K562 (cell line): ENCODE measurements around the gene UGT1A5. TPM values are rescaled to one million over a fixed set of nuclear protein-coding genes. Genes with fewer than 3 reads are reported as not detected.

Experiments
- ATAC-seq: fragments of 200-7000 bp; cut with Tn5 transposase; 3 replicates; pipeline ENCODE4 v1.9.1; 2020; ENCODE audit warnings: moderate library complexity
- BruUV-seq: library from RNA; stranded (reverse); fragments of 400-500 nt; replicated peaks from 2 replicates; lab custom pipeline; 2021; lab: Mats Ljungman, UMichigan
- CTCF ChIA-PET: fragments of 300-600 bp; formaldehyde crosslinking; extraction: SDS; loops from one replicate; lab custom pipeline; 2021; ENCODE audit warnings: low intra/inter-chr PET ratio; lab: Yijun Ruan, JAX
- POLR2A ChIA-PET: fragments of 300-600, 350-650 bp; sonication (Branson Sonifier 250); formaldehyde crosslinking; extraction: SDS; loops from one replicate; lab custom pipeline; 2021; ENCODE audit warnings: antibody characterized with exemption, inconsistent platforms; lab: Yijun Ruan, JAX
- DNase-seq, 4 experiments: peaks; one replicate each; pipeline versions ENCODE4 v3.0.0 to v3.0.0-alpha.2; 2011 to 2018; ENCODE audit warnings: low spot score in 3 of 4, mixed read lengths in 3 of 4; ENCODE audit errors: extremely low read depth in 1 of 4
- FAIRE-seq: peaks from 2 replicates; lab custom pipeline; 2011; peaks lifted over from hg19 to GRCh38; lab: Jason Lieb, UNC
- H2AFZ ChIP-seq: 2 replicates; pipeline ENCODE4 v1.6.0; 2011; ENCODE audit warnings: low read depth, low read length, control low read depth, inconsistent platforms
- H3K27ac ChIP-seq: fragments of 200-600 bp; 3 replicates; pipeline ENCODE4 v1.8.0; 2011; ENCODE audit warnings: low read depth, mild to moderate bottlenecking, control low read depth, inconsistent platforms, low read length, moderate library complexity, mixed read lengths; ENCODE audit errors: extremely low read depth
- H3K27me3 ChIP-seq, 2 experiments: fragments of 300-600 bp in 1 of 2; 2 replicates in 1 of 2; 3 replicates in 1 of 2; pipeline versions ENCODE4 v1.6.0 to v1.8.0; 2011; ENCODE audit warnings: inconsistent platforms in 2 of 2, low read length in 2 of 2, mild to moderate bottlenecking in 1 of 2, mixed read lengths in 1 of 2, moderate library complexity in 1 of 2; ENCODE audit not compliant: control insufficient read depth in 2 of 2, insufficient read depth in 2 of 2
- H3K36me3 ChIP-seq: fragments of 300-600 bp; 3 replicates; pipeline ENCODE4 v1.8.0; 2011; ENCODE audit warnings: mild to moderate bottlenecking, low read length, inconsistent platforms; ENCODE audit not compliant: control insufficient read depth, insufficient read depth
- H3K4me1 ChIP-seq, 2 experiments: fragments of 200-600 bp in 1 of 2; replicated peaks in 1 of 2; 2 replicates in 1 of 2; 3 replicates in 1 of 2; pipeline versions ENCODE4 v1.5.1 to v1.8.0; 2011; ENCODE audit warnings: inconsistent platforms in 2 of 2, low read length in 2 of 2, mild to moderate bottlenecking in 1 of 2, mixed read lengths in 1 of 2, moderate library complexity in 1 of 2; ENCODE audit not compliant: control insufficient read depth in 2 of 2, insufficient read depth in 2 of 2
- H3K4me2 ChIP-seq: 2 replicates; pipeline ENCODE4 v1.6.1; 2011; ENCODE audit warnings: low read length, control low read depth, inconsistent platforms, mixed read lengths; ENCODE audit not compliant: insufficient read depth
- H3K4me3 ChIP-seq: fragments of 200-600 bp; sonication (generic), shearing (Covaris generic); 2 replicates; pipeline ENCODE4 v1.5.1; 2016; ENCODE audit warnings: control low read depth, inconsistent platforms
- H3K79me2 ChIP-seq: fragments of 200-600 bp; 3 replicates; pipeline ENCODE4 v1.8.0; 2011; ENCODE audit warnings: low read length, inconsistent platforms; ENCODE audit not compliant: control insufficient read depth, insufficient read depth
- H3K9ac ChIP-seq, 2 experiments: 2 replicates each; pipeline versions ENCODE4 v1.6.0 to v1.6.1; 2011; ENCODE audit warnings: low read depth in 2 of 2, low read length in 2 of 2, control low read depth in 1 of 2, inconsistent platforms in 1 of 2, mild to moderate bottlenecking in 1 of 2, mixed read lengths in 1 of 2; ENCODE audit not compliant: insufficient read depth in 1 of 2
- H3K9me1 ChIP-seq: one replicate; pipeline ENCODE4 v1.6.0; 2011; ENCODE audit warnings: inconsistent platforms, mild to moderate bottlenecking, low read length, moderate library complexity; ENCODE audit not compliant: control insufficient read depth, insufficient read depth
- H3K9me3 ChIP-seq: replicated peaks from 2 replicates; pipeline ENCODE4 v1.5.1; 2011; ENCODE audit warnings: low read depth, low read length, inconsistent platforms; ENCODE audit not compliant: control insufficient read depth, insufficient read depth
- H4K20me1 ChIP-seq: replicated peaks from 2 replicates; pipeline ENCODE4 v1.6.1; 2011; ENCODE audit warnings: low read length, inconsistent platforms, mixed read lengths; ENCODE audit not compliant: control insufficient read depth, insufficient read depth
- AFF1 ChIP-seq, 2 experiments: fragments of 450-650 bp; IDR thresholded peaks; 2 replicates each; pipeline ENCODE4 v1.6.1; 2018; ENCODE audit warnings: mild to moderate bottlenecking in 2 of 2, low read depth in 1 of 2; ENCODE audit not compliant: partially characterized antibody in 2 of 2
- EGR1 ChIP-seq: fragments of 450-650 bp; conservative IDR thresholded peaks from 2 replicates; pipeline ENCODE4 v1.6.1; 2017; ENCODE audit warnings: mild to moderate bottlenecking
- JUNB ChIP-seq: fragments of 450-650 bp; formaldehyde crosslinking; conservative IDR thresholded peaks from 2 replicates; pipeline ENCODE4 v1.4.0; 2020; ENCODE audit warnings: mild to moderate bottlenecking
- KLF10 ChIP-seq: fragments of 250-450 bp; sonication (Bioruptor Pico); IDR thresholded peaks from 2 replicates; pipeline ENCODE4 v1.6.1; 2021; ENCODE audit warnings: matching md5 sums
- MTA1 ChIP-seq: fragments of 450-650 bp; IDR thresholded peaks from 2 replicates; pipeline ENCODE4 v1.6.1; 2017; ENCODE audit warnings: borderline replicate concordance
- RHOXF2B ChIP-seq: fragments of 250-450 bp; sonication (Bioruptor Pico); conservative IDR thresholded peaks from 2 replicates; pipeline ENCODE4 v1.5.1; 2021
- RUNX1 ChIP-seq: sonication (generic); IDR thresholded peaks from 2 replicates; pipeline ENCODE4 v1.6.1; 2016; ENCODE audit warnings: antibody characterized with exemption, low read depth
- SMARCA5 ChIP-seq: fragments of 450-650 bp; IDR thresholded peaks from 2 replicates; pipeline ENCODE4 v1.6.1; 2016
- THRAP3 ChIP-seq: fragments of 450-650 bp; IDR thresholded peaks from 2 replicates; pipeline ENCODE4 v1.6.1; 2016; ENCODE audit warnings: mild to moderate bottlenecking, inconsistent platforms, borderline replicate concordance
- YY1 ChIP-seq, 3 experiments: IDR thresholded peaks; 2 replicates each; pipeline ENCODE4 v1.6.1; 2011; ENCODE audit warnings: low read length in 2 of 3, mild to moderate bottlenecking in 2 of 3, moderate library complexity in 2 of 3, borderline replicate concordance in 1 of 3, control low read depth in 1 of 3, low read depth in 1 of 3; ENCODE audit not compliant: insufficient read depth in 3 of 3, insufficient replicate concordance in 2 of 3, control insufficient read depth in 1 of 3, insufficient read length in 1 of 3; ENCODE audit errors: extremely low read depth in 1 of 3
- ZFPM2 ChIP-seq: fragments of 250-450 bp; sonication (Bioruptor Pico); IDR thresholded peaks from 2 replicates; pipeline ENCODE4 v1.5.1; 2022; ENCODE audit warnings: mild to moderate bottlenecking
- ZNF311 ChIP-seq: fragments of 250-450 bp; sonication (Bioruptor Pico); IDR thresholded peaks from 2 replicates; pipeline ENCODE4 v1.4.0; 2020; ENCODE audit warnings: mild to moderate bottlenecking, moderate library complexity
- ZNF398 ChIP-seq: fragments of 250-450 bp; sonication (Bioruptor Pico); IDR thresholded peaks from 2 replicates; pipeline ENCODE4 v1.8.0; 2021; ENCODE audit warnings: moderate library complexity, mild to moderate bottlenecking, inconsistent platforms
- ZNF583 ChIP-seq: fragments of 250-450 bp; sonication (Bioruptor Pico); IDR thresholded peaks from 2 replicates; pipeline ENCODE4 v1.4.0; 2020
- whole genome bisulfite sequencing: fragments of 100-300 bp; shearing (Covaris generic); methylation state at CpG from one replicate; pipeline ENCODE4 v1.1.6; 2016; ENCODE audit warnings: low coverage, mixed read lengths; ENCODE audit not compliant: insufficient coverage; ENCODE audit errors: missing lambda C conversion rate; 5-methylcytosine and 5-hydroxymethylcytosine counted together
- in situ Hi-C: fragments of 300-500 bp; cut with MboI; formaldehyde crosslinking; loops from 4 replicates; pipeline ENCODE4 v1.15.0; 2018; ENCODE audit warnings: inconsistent platforms, mixed read lengths
- intact Hi-C: fragments of 100-400 bp; cut with micrococcal nuclease; formaldehyde crosslinking; loops from 2 replicates; pipeline ENCODE4 v1.14.2; 2022
- polyA plus RNA-seq, 8 experiments: library from polyadenylated mRNA; depleted of rRNA in 4 of 8; stranded (reverse) in 5 of 8; unstranded in 3 of 8; fragments of >200 nt; fragmentation: Nextera tagmentation in 2 of 8; fragmentation: Illumina TruSeq in 1 of 8; extraction: Ambion mirVana in 2 of 8; extraction: Trizol in 1 of 8; gene quantifications; 2 replicates each; pipeline versions ENCODE4 v1.2.1 to v1.2.3, GENCODE V29; 2011 to 2014; ENCODE audit warnings: inconsistent platforms in 1 of 8, missing spikeins in 1 of 8
- total RNA-seq, 7 experiments: library from RNA; depleted of rRNA in 6 of 7; stranded (reverse); fragments of >200 nt in 6 of 7; fragmentation: Illumina TruSeq in 2 of 7; extraction: Trizol in 2 of 7; gene quantifications; 2 replicates each; pipeline versions ENCODE4 v1.2.1 to v1.2.3, GENCODE V29; 2011 to 2021; ENCODE audit warnings: low replicate concordance in 1 of 7

The UGT1A5 gene
- total and polyA plus RNA-seq, 9 of the 15 experiments (the other 6 are each of a cell fraction or from before 2014, with no cell fraction given): not detected

DNA sequence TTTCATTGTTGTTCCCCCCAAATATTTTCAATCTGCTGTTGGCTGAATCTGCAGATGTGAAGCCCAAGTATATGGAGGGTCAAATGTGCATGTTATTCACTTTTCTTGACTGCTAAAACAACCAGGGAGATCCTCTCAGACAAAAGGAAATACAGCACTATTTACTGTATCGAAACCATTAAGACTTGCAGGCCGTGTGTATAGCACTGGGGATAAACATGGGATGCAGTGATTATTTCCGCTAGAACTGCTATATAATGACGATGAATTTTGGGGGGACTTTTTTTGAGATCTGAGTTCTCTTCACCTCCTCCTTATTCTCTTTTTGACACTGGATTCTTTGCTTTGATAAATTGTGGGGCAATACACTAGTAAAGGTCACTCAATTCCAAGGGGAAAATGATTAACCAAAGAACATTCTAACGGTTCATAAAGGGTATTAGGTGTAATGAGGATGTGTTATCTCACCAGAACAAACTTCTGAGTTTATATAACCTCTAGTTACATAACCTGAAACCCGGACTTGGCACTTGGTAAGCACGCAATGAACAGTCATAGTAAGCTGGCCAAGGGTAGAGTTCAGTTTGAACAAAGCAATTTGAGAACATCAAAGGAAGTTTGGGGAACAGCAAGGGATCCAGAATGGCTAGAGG is 43.8 kb downstream of the UGT1A5 start:
- 1% methylated on average over 7 of the region's 7 CpGs for WGBS

More for the DNA sequence above, 43.8 kb downstream of the UGT1A5 start:
- Histone ChIP-seq H2AFZ (no peak overlapping the region), H4K20me1 (no peaks in the 10 kb centered on the region), H3K9me3 (no peaks in the 10 kb centered on the region), H3K4me2 (no peak overlapping the region), H3K9ac (no peak overlapping the region), H3K27me3 (peaks cover 0 to 17% of the 10 kb centered on the region in 2 experiments; a peak in 2 of 5 replicates), H3K4me1 (peaks cover 0 to 5% of the 10 kb centered on the region in 2 experiments; a peak in 2 of 5 replicates), H3K4me3 (no peak overlapping the region)
- no TSS peak for BruUV-seq
- CTCF ChIA-PET: no interaction called here
- POLR2A ChIA-PET: no interaction called here
- no peak for FAIRE-seq
- intact Hi-C loops: no loop called here
- TF ChIP-seq THRAP3: no peak
- no peak for TF ChIP-seq ZFPM2
- TF ChIP-seq ZNF311: no peak
- no peak for TF ChIP-seq JUNB
- no peak for TF ChIP-seq MTA1
- TF ChIP-seq AFF1 (IDR thresholded peaks at IDR 0.05; ENCODE audit: low read depth in 1 of 2, partially characterized antibody in 2 of 2): no peak
- no peak for TF ChIP-seq ZNF398 (CRISPR knock-in tag)
- no peak for TF ChIP-seq EGR1
- TF ChIP-seq ZNF583: no peak
- no peak for TF ChIP-seq KLF10 (CRISPR knock-in tag)
- TF ChIP-seq YY1 (IDR thresholded peaks at IDR 0.05; ENCODE audit: borderline replicate concordance in 1 of 3, control insufficient read depth in 1 of 3, extremely low read depth in 1 of 3, insufficient read depth in 3 of 3, insufficient read length in 1 of 3, insufficient replicate concordance in 2 of 3, low read depth in 1 of 3, low read length in 2 of 3): no peak
- TF ChIP-seq RHOXF2B (CRISPR knock-in tag): no peak
- TF ChIP-seq SMARCA5: no peak
- TF ChIP-seq RUNX1: no peak
- TF ChIP-seq, all 486 proteins: peak for 0
- DNase-seq: no peak
- in situ Hi-C loops: no loop called here
- H3K79me2 ChIP-seq: no peaks in the 10 kb centered on the region
- H3K36me3 ChIP-seq: no peaks in the 10 kb centered on the region
- ATAC-seq: no peak
- H3K9me1 ChIP-seq: no peaks in the 10 kb centered on the region
- H3K27ac ChIP-seq: no peak overlapping the region
